Stimulated activated CD4-positive, alpha-beta T cell treated with anti-CD3 and anti-CD28 coated beads, Interleukin-1b, Interleukin-23, amount 100 ng/mL, for 48 hours (primary cell): ENCODE measurements around the gene HCCS.

Experiments used
- DNase-seq: peaks from one replicate; pipeline ENCODE4 v3.0.0-alpha.2; 2020

HCCS gene

DNA sequence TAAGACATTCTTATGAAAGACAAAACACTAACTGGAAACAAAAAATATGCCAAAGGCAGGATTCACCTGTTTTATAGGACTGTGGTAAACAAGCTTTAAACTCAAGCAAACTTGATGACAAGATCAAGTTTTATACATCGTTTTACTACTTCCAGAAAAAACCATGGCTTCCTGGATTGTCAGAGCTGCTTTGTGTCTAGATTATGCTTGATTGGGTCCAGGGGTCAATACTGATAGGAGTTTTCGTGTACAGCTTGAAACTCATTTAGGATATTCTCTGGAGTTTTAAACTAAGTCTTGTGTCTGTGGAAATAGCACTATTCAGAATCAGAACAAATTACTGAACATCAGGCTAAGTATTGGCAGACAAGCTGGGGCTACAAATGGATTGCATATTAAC, 13.0 kb downstream of the HCCS start:
- no peak for DNase-seq

DNA sequence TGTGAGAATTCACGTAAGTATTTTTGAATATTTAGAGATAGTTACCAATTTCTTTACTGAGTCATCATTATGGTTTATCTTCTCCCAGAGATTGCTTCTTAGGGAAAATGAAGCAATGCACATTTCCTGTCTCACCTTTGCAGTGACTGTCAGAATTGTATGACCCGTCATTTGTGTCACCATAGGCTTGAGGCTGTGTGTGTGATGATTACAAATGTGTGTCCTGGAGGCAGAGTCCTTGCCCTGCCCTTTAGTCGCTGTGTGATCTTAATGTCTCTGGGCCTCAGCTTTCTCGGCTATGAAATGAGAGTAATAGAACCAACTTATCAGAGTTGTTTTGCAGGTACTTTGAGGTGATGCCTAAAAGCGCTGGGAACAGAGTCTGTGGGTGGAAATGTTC, 13.9 kb downstream of the HCCS start:
- DNase-seq: no peak

GRCh38 chrX:11129534-11130105, 18.5 kb downstream of the HCCS start:
- DNase-seq: no peak

- DNase-seq: no peak
Measured at GRCh38 chrX:11130136-11130535, 19.0 kb downstream of the HCCS start.

DNA sequence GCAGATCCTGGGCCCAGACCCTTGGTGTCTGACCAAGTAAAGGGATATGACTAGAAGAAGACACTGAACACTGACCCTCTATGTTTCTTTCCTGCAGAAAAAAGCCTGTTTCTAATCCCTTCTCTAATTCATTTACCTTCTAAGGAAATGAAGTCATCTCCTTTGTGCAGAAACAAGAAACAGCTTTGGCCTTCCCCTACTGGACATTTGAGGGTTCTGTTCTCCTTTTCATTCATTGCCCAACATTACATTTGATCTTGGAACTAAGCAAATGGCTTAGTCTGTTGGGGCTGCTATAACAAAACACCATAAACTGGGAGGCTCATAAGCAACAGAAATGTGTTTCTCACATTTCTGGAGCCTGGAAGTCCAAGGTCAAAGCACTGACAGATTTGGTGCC, 20.0 kb downstream of the HCCS start:
- no peak for DNase-seq

- no peak for DNase-seq
Measured at GRCh38 chrX:11135564-11136185, 24.5 kb downstream of the HCCS start.

DNA sequence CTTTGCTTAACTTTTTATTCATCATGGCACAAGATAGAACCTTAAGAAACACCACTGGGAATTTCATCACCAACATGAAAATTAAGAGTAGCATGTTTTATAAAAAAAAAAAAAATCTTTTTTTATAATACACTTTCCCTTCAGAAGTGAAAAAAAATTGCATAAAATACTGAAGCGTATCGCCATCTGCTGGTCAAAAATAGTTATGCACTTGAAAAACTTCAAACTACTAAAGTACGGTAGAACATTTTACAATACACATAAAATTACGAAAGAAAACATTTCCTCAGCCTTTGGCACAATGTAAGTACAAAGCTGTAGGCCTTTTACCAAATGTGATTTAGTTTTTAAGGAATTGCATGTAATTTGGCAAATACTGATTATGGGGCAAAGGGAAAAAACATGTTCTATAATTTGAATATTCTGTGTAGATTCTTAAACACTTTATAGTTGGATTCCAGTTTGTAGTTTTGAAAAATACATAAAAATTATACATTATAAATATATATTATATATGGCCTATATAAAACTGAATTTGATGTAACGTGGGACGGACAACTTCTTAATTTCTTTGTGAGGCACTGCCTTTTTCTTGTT, 26.5 kb downstream of the HCCS start:
- DNase-seq: no peak

- no peak for DNase-seq
Measured at GRCh38 chrX:11138498-11139390, 27.6 kb downstream of the HCCS start.

- DNase-seq: peak; percentile 27
Measured at GRCh38 chrX:11143931-11144678, 33.0 kb downstream of the HCCS start.

GRCh38 chrX:11146411-11146810, 35.3 kb downstream of the HCCS start:
- DNase-seq: no peak

- no peak for DNase-seq
Measured at GRCh38 chrX:11148401-11148800, 37.3 kb downstream of the HCCS start.

GRCh38 chrX:11151799-11152559, 40.8 kb downstream of the HCCS start:
- no peak for DNase-seq

DNA sequence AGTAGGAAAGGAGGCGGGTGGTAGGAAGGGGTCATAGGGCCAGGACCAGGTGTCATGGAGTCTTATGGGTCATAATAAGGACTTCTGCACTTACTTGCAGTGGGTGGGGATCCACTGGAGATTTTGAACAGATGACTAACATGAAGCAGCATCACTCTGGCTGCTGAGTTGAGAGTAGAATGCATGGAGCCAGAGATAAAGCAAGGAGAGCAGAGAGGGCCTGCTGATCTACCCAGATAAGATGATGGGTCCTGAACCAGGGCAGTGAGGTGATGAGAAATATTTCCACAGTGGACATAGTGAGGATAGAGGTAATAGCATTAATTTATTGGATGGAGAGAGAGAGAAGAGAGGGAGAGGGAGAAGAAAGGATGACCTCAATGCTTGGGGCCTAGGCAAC, 48.0 kb downstream of the HCCS start:
- DNase-seq: no peak

GRCh38 chrX:11164433-11164832, 53.3 kb downstream of the HCCS start:
- DNase-seq: no peak

DNA sequence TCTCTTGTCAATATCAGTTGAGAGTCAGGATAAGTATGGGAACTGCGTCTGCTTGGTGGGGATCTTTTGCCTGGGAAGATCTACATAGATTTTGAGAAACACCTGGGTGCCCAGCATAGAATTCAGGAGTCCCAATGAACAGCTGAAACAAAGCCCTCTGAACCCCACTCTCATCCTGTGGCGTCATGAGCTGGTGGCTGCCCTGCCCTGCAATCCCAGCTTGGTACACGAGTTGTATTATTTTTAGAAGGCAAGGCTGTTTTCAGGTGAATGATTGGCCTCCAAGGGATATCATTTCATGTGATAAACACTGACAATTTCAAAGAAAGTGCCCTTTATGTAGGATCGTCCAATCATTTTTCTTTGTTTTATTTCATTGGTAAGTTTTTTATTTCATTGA, 60.8 kb downstream of the HCCS start:
- no peak for DNase-seq

DNA sequence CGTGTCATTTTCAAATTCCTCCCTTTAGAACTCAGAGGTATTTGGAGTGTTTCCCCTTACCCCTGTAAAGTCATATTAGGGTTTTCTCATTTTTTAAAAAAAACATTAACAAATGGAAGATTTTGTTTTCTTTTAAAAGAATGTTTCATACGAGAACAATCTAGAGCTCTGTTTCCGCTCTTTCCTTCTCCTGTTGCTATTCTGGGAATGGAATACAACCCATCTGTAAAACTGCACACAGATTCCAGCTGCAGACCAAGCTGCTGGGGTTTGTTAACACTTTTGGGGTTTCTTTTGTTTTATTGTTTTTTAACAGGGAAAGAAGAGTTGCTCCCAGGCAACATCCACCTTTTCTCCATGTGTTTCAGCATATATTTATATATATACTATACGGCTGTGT, 61.3 kb downstream of the HCCS start:
- no peak for DNase-seq
